ENCODE measurements around the gene SNAP23.

The SNAP23 gene

GRCh38 chr15:42493679-42494078 lies 1.8 kb upstream of the SNAP23 start:
- TF ChIP-seq, protein P1, sequence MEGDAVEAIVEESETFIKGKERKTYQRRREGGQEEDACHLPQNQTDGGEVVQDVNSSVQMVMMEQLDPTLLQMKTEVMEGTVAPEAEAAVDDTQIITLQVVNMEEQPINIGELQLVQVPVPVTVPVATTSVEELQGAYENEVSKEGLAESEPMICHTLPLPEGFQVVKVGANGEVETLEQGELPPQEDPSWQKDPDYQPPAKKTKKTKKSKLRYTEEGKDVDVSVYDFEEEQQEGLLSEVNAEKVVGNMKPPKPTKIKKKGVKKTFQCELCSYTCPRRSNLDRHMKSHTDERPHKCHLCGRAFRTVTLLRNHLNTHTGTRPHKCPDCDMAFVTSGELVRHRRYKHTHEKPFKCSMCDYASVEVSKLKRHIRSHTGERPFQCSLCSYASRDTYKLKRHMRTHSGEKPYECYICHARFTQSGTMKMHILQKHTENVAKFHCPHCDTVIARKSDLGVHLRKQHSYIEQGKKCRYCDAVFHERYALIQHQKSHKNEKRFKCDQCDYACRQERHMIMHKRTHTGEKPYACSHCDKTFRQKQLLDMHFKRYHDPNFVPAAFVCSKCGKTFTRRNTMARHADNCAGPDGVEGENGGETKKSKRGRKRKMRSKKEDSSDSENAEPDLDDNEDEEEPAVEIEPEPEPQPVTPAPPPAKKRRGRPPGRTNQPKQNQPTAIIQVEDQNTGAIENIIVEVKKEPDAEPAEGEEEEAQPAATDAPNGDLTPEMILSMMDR (IDR thresholded peaks at IDR 0.05; ENCODE audit: insufficient read depth, low read depth, low read length, missing control alignments): no peak
- no peak for DNase-seq (ENCODE audit: low read depth)
- no peak overlapping the region for H3K4me3 ChIP-seq (ENCODE audit: low read length)

DNA sequence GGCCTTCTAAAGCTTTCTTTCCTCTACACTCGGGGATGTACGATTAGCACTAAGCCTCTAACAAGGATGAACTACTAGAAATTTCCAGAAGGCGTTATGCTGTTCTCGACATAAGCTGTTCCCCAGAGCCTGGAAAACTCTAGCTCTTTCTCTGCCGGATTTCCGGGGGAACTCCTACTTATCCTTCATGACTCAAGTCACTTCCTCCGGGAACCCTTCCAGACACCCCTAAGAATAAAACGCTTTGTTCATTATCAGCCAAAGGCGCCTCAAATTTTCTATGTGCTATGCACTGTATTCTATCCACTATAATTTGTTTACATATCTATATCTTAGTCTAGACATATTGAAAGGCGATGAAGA lies 455 bp upstream of the SNAP23 start:
- H3K4me3 ChIP-seq (ENCODE audit: low read length): peak overlapping the region; percentile 97
- peak; percentile 67 for DNase-seq (ENCODE audit: low read depth)
- TF ChIP-seq, protein P1 (IDR thresholded peaks at IDR 0.05; ENCODE audit: insufficient read depth, low read depth, low read length, missing control alignments): no peak

DNA sequence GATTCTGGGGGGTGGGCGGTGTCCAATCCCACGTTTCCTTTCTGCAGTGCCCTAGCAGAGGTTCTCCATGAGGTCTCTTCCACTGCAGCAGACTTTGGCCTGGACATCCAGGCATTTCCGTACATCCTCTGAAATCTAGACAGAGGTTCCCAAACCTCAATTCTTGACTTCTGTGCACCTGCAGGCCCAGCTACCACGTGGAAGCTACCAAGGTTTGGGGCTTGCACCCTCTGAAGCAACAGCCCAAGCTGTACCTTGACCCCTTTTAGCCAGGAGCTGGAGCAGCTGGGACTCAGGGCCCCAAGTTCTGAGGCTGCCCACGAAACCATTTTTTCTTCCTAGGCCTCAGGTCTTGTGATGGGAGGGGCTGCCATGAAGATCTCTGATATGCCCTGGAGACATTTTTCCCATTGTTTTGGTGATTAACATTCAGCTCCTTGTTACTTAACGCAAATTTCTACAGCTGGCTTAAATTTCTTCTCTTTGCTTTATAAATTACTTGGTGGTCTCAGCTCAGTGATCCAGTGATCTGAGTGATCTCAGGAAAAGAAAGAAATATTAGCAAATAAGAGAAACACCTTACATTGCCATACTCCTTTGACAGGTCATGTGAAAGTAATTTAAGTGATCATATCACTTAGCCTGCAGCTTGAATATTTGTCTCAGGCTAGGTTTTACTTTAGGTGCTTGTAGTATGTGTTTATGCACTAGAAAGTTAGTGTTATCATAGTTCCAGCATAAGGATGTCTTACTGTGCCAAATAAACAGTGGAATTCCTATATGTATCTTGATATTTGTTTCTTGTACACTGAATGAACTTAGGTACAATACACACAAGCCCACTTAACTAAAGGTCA lies 3.0 kb downstream of the SNAP23 start:
- DNase-seq (ENCODE audit: low read depth): no peak
- TF ChIP-seq, protein P1 (IDR thresholded peaks at IDR 0.05; ENCODE audit: insufficient read depth, low read depth, low read length, missing control alignments): no peak
- no peak overlapping the region for H3K4me3 ChIP-seq (ENCODE audit: low read length)

GRCh38 chr15:42499858-42500609 lies 4.6 kb downstream of the SNAP23 start:
- no peak overlapping the region for H3K4me3 ChIP-seq (ENCODE audit: low read length)
- no peak for DNase-seq (ENCODE audit: low read depth)
- TF ChIP-seq, protein P1 (IDR thresholded peaks at IDR 0.05; ENCODE audit: insufficient read depth, low read depth, low read length, missing control alignments): no peak

- H3K4me3 ChIP-seq (ENCODE audit: low read length): no peak overlapping the region
- TF ChIP-seq, protein P1 (IDR thresholded peaks at IDR 0.05; ENCODE audit: insufficient read depth, low read depth, low read length, missing control alignments): no peak
- DNase-seq (ENCODE audit: low read depth): no peak
These were observed 7.0 kb downstream of the SNAP23 start for GRCh38 chr15:42502477-42502876.

- TF ChIP-seq, protein P1 (IDR thresholded peaks at IDR 0.05; ENCODE audit: insufficient read depth, low read depth, low read length, missing control alignments): no peak
These were observed 8.4 kb downstream of the SNAP23 start for GRCh38 chr15:42503825-42504224.

More at GRCh38 chr15:42503825-42504224, 8.4 kb downstream of the SNAP23 start:
- no peak overlapping the region for H3K4me3 ChIP-seq (ENCODE audit: low read length)
- DNase-seq (ENCODE audit: low read depth): no peak

Measured in epithelial cell of esophagus (primary cell).